Calu3 (cell line): ENCODE results near the gene SYP. TPM values are rescaled to one million over a fixed set of nuclear protein-coding genes. Genes with fewer than 3 reads are reported as not detected.
A peak's percentile ranks its signal among the peaks of the same experiment; 100 is the strongest.

ENCODE experiments used
- BruUV-seq: library from RNA; stranded (reverse); fragments of 400-500 nt; replicated peaks from 2 replicates; lab custom pipeline; 2021; lab: Mats Ljungman, UMichigan
- CTCF ChIA-PET: fragments of 300-600 bp; sonication (Branson Sonifier 250); formaldehyde crosslinking; loops from one replicate; lab custom pipeline; 2022; ENCODE audit warnings: antibody characterized with exemption; lab: Charles Lee
- DNase-seq: peaks from one replicate; pipeline ENCODE4 v3.0.0; 2022
- H3K27ac Mint-ChIP-seq: one replicate; pipeline ENCODE4 v1.8.0; 2022; ENCODE audit warnings: mixed read lengths; ENCODE audit not compliant: unreplicated experiment
- H3K27me3 Mint-ChIP-seq: one replicate; pipeline ENCODE4 v1.8.0; 2022; ENCODE audit warnings: mixed read lengths; ENCODE audit not compliant: unreplicated experiment
- H3K36me3 Mint-ChIP-seq: one replicate; pipeline ENCODE4 v1.8.0; 2022; ENCODE audit warnings: mild to moderate bottlenecking, moderate library complexity, mixed read lengths; ENCODE audit not compliant: insufficient read depth, unreplicated experiment
- H3K4me1 Mint-ChIP-seq: one replicate; pipeline ENCODE4 v1.8.0; 2022; ENCODE audit warnings: mild to moderate bottlenecking, low read depth, mixed read lengths; ENCODE audit not compliant: unreplicated experiment
- H3K4me3 Mint-ChIP-seq: one replicate; pipeline ENCODE4 v1.8.0; 2022; ENCODE audit warnings: mild to moderate bottlenecking, low read depth, moderate library complexity, mixed read lengths; ENCODE audit not compliant: unreplicated experiment
- H3K9me3 Mint-ChIP-seq: one replicate; pipeline ENCODE4 v1.8.0; 2022; ENCODE audit warnings: low read depth, mixed read lengths; ENCODE audit not compliant: unreplicated experiment
- CTCF ChIP-seq: fragments of 200-600 bp; IDR thresholded peaks from one replicate; pipeline ENCODE4 v1.8.0; 2022; ENCODE audit warnings: antibody characterized with exemption; ENCODE audit not compliant: unreplicated experiment
- intact Hi-C: fragments of 100-400 bp; cut with micrococcal nuclease; formaldehyde crosslinking; loops from one replicate; pipeline ENCODE4 v1.10.0; 2022; ENCODE audit not compliant: unreplicated experiment
- total RNA-seq: library from RNA; stranded (reverse); gene quantifications from 2 replicates; pipeline ENCODE4 v1.2.3, GENCODE V29; 2022

The SYP gene
- total RNA-seq, 1 experiment from 2014 or later, result 2.7 TPM

- Mint-ChIP-seq H3K9me3 (no peaks in the 10 kb centered on the region), H3K4me3 (peak overlapping the region; percentile 58), H3K27me3 (peaks cover 14% of the 10 kb centered on the region), H3K27ac (no peak overlapping the region), H3K4me1 (no peaks in the 10 kb centered on the region), H3K36me3 (peaks cover 11% of the 10 kb centered on the region)
- intact Hi-C loops, result no loop called here
- no peak for TF ChIP-seq CTCF
- CTCF ChIA-PET, result no interaction called here
- DNase-seq, result peak; percentile 62
- no TSS peak for BruUV-seq
Observed at GRCh38 chrX:49230500-49231232, 30.7 kb upstream of the SYP start.

DNA sequence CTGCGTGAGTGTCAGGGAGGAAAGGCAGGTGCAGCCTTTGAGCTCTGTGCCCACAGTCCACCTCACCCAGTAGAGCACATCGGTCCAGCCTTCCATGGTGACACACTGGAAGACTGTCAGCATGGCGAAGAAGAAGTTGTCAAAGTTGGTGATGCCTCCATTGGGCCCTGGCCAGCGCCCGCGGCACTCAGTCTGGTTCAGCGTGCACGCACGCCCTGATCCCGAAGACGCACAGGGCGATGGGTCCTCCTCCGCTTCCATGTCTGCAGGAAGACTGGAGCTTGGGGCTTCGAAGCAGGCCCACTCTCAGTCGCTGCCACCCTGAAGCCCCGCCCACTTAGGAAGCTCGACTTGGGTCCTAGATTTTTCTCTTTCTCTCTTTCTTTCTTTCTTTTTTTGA, 28.2 kb upstream of the SYP start:
- Mint-ChIP-seq H3K4me1 (no peaks in the 10 kb centered on the region), H3K4me3 (no peak overlapping the region), H3K27ac (no peak overlapping the region), H3K27me3 (peaks cover 38% of the 10 kb centered on the region), H3K36me3 (no peaks in the 10 kb centered on the region), H3K9me3 (no peaks in the 10 kb centered on the region)
- intact Hi-C loops, result no loop called here
- TF ChIP-seq CTCF, result no peak
- no TSS peak for BruUV-seq
- CTCF ChIA-PET, result interaction anchor here (1.2 kb wide), 1 partner anchor 37 kb away, joined by 3 read pairs; no protein-coding TSS in a partner anchor
- no peak for DNase-seq

GRCh38 chrX:49227726-49228125, 27.7 kb upstream of the SYP start:
- H3K27ac Mint-ChIP-seq, result no peak overlapping the region
- CTCF ChIA-PET, result interaction anchor here (1.2 kb wide), 1 partner anchor 37 kb away, joined by 3 read pairs; no protein-coding TSS in a partner anchor
- H3K27me3 Mint-ChIP-seq, result peaks cover 43% of the 10 kb centered on the region
- no peaks in the 10 kb centered on the region for H3K36me3 Mint-ChIP-seq
- H3K4me1 Mint-ChIP-seq, result no peaks in the 10 kb centered on the region
- TF ChIP-seq CTCF, result no peak
- H3K9me3 Mint-ChIP-seq, result no peaks in the 10 kb centered on the region
- H3K4me3 Mint-ChIP-seq, result no peak overlapping the region
- intact Hi-C loops, result no loop called here
- BruUV-seq, result no TSS peak
- no peak for DNase-seq

DNA sequence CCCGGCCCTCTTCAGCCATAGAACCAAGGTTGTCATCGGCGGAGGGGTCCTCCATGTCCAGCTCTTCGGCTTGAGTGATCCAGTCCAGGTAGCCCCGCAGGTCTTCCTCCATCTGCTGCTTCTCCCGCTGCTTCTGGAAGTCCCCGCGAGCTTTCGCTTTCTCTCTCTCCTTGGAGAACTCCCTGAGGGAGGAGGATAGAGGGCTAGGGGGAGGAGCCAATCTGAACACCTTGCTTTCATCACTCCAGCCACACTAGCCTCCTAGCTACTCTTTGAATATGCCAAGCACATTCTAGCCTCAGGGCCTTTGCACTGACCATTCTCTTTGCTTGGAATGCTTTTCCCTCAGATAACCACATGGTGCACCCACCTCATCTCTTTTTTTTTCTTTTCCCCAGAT, 27.0 kb upstream of the SYP start:
- no peak overlapping the region for H3K4me3 Mint-ChIP-seq
- intact Hi-C loops, result no loop called here
- CTCF ChIA-PET, result no interaction called here
- no peaks in the 10 kb centered on the region for H3K4me1 Mint-ChIP-seq
- no peak for TF ChIP-seq CTCF
- no peaks in the 10 kb centered on the region for H3K9me3 Mint-ChIP-seq
- DNase-seq, result no peak
- no TSS peak for BruUV-seq
- H3K27ac Mint-ChIP-seq, result no peak overlapping the region
- H3K27me3 Mint-ChIP-seq, result peaks cover 51% of the 10 kb centered on the region
- H3K36me3 Mint-ChIP-seq, result no peaks in the 10 kb centered on the region
